Measurements from ENCODE around the gene RCAN1. TPM values are rescaled to one million over a fixed set of nuclear protein-coding genes. Genes with fewer than 3 reads are reported as not detected.

The RCAN1 gene
- total RNA-seq, 1 experiment from 2014 or later = 9.7 TPM

GRCh38 chr21:34640858-34641257 lies 25.9 kb upstream of the RCAN1 start:
- H3K9me3 ChIP-seq (ENCODE audit: control insufficient read depth in 1 of 2, insufficient read depth in 1 of 2, low read depth in 1 of 2, low read length in 2 of 2) = no peaks in the 10 kb centered on the region
- H3K9ac ChIP-seq (ENCODE audit: low read length) = no peak overlapping the region
- no peaks in the 10 kb centered on the region for H3K79me2 ChIP-seq (ENCODE audit: insufficient read depth, low read length)
- no peak overlapping the region for H2AFZ ChIP-seq (ENCODE audit: low read depth, low read length, poor library complexity, severe bottlenecking)
- no peak overlapping the region for H3K4me2 ChIP-seq (ENCODE audit: low read length)
- CTCF ChIA-PET = no interaction called here
- H4K20me1 ChIP-seq (ENCODE audit: insufficient read depth) = no peaks in the 10 kb centered on the region
- RAD21 ChIA-PET (ENCODE audit: low non-redundant PET in 1 of 2, low total read pairs in 2 of 2, uncharacterized antibody in 2 of 2, unreplicated experiment in 2 of 2) = no interaction called here
- no TSS peak for BruUV-seq (replicated peaks)
- no peaks in the 10 kb centered on the region for H3K4me1 ChIP-seq (ENCODE audit: control insufficient read depth in 1 of 2, insufficient read depth in 2 of 2, low read length in 2 of 2)
- H3K4me3 ChIP-seq (replicated peaks in 1 of 2; ENCODE audit: low read depth in 1 of 2, low read length in 2 of 2) = no peak overlapping the region
- H3K36me3 ChIP-seq (ENCODE audit: control insufficient read depth in 1 of 2, insufficient read depth in 2 of 2, low read length in 2 of 2) = no peaks in the 10 kb centered on the region
- H3K27ac ChIP-seq (ENCODE audit: low read depth, low read length) = no peak overlapping the region
- H3K9me2 ChIP-seq (ENCODE audit: insufficient read depth) = no peaks in the 10 kb centered on the region
- intact Hi-C loops (cut with micrococcal nuclease) = no loop called here
- ATAC-seq = no peak
- TF ChIP-seq CTCF (IDR thresholded peaks at IDR 0.05 in 2 of 3, conservative IDR thresholded peaks at IDR 0.05 in 1 of 3; ENCODE audit: borderline replicate concordance in 1 of 3, insufficient read depth in 1 of 3, low read depth in 2 of 3, low read length in 2 of 3) = no peak
- TF ChIP-seq EZH2phosphoT487 (IDR thresholded peaks at IDR 0.05; ENCODE audit: borderline replicate concordance) = no peak
- no peak for TF ChIP-seq EGR1 (IDR thresholded peaks at IDR 0.05; ENCODE audit: low read depth)
- no peak for TF ChIP-seq ZNF274 (IDR thresholded peaks at IDR 0.05; ENCODE audit: low read depth, low read length)
- TF ChIP-seq FOSL1 (IDR thresholded peaks at IDR 0.05; ENCODE audit: low read depth) = no peak
- no peak for TF ChIP-seq ATF3 (IDR thresholded peaks at IDR 0.05)
- no peak for TF ChIP-seq POLR2A (IDR thresholded peaks at IDR 0.05; ENCODE audit: borderline replicate concordance, extremely low read depth, insufficient read depth, insufficient read length)
- TF ChIP-seq YY1 (IDR thresholded peaks at IDR 0.05; ENCODE audit: extremely low read depth, insufficient replicate concordance, low read depth, low read length) = no peak
- TF ChIP-seq EZH2 (IDR thresholded peaks at IDR 0.05) = no peak
- TF ChIP-seq TCF7L2 (IDR thresholded peaks at IDR 0.05; ENCODE audit: borderline replicate concordance, extremely low read depth, insufficient read depth, insufficient read length) = no peak
- TF ChIP-seq JUND (IDR thresholded peaks at IDR 0.05) = no peak
- no peak for TF ChIP-seq SIN3A (IDR thresholded peaks at IDR 0.05; ENCODE audit: low read depth)
- TF ChIP-seq SRF (IDR thresholded peaks at IDR 0.05; ENCODE audit: low read depth) = no peak
- TF ChIP-seq RAD21 (IDR thresholded peaks at IDR 0.05; ENCODE audit: low read depth) = no peak
- no peak for TF ChIP-seq REST (IDR thresholded peaks at IDR 0.05; ENCODE audit: low read depth)
- POLR2A ChIA-PET = no interaction called here
- no peaks in the 10 kb centered on the region for H3K27me3 ChIP-seq (ENCODE audit: insufficient read depth, low read length)
- no peak for DNase-seq (ENCODE audit: low read depth, low spot score)
